Nephron progenitor cell (in vitro differentiated cells): Measurements from ENCODE around the gene RHOT1.
"Not testable (repeated sequence)": the region's sequence is repeated elsewhere in the genome, so short reads cannot be mapped to it uniquely, and the experiment has no call there.

ENCODE experiments used
- DNase-seq: peaks from one replicate; pipeline ENCODE4 v3.0.0; 2021
- H3K27ac Mint-ChIP-seq: 2 replicates; pipeline ENCODE4 v1.8.0; 2021; ENCODE audit warnings: mild to moderate bottlenecking, moderate library complexity, mixed read lengths
- H3K27me3 Mint-ChIP-seq: 2 replicates; pipeline ENCODE4 v1.8.0; 2021; ENCODE audit warnings: mild to moderate bottlenecking, low read depth, mixed read lengths; ENCODE audit not compliant: poor library complexity
- H3K36me3 Mint-ChIP-seq: 2 replicates; pipeline ENCODE4 v1.8.0; 2021; ENCODE audit warnings: low read depth, mixed read lengths
- H3K4me1 Mint-ChIP-seq: 2 replicates; pipeline ENCODE4 v1.8.0; 2021; ENCODE audit warnings: mixed read lengths
- H3K4me3 Mint-ChIP-seq: 2 replicates; pipeline ENCODE4 v1.8.0; 2021; ENCODE audit warnings: mild to moderate bottlenecking, moderate library complexity, mixed read lengths
- H3K9me3 Mint-ChIP-seq: 2 replicates; pipeline ENCODE4 v1.8.0; 2021; ENCODE audit warnings: mild to moderate bottlenecking, moderate library complexity, mixed read lengths
- TF ChIP-seq, protein P1 (sequence below): fragments of 200-600 bp; sonication (generic); IDR thresholded peaks from 2 replicates; pipeline ENCODE4 v1.5.0; 2021; ENCODE audit warnings: antibody characterized with exemption

Gene RHOT1

DNA sequence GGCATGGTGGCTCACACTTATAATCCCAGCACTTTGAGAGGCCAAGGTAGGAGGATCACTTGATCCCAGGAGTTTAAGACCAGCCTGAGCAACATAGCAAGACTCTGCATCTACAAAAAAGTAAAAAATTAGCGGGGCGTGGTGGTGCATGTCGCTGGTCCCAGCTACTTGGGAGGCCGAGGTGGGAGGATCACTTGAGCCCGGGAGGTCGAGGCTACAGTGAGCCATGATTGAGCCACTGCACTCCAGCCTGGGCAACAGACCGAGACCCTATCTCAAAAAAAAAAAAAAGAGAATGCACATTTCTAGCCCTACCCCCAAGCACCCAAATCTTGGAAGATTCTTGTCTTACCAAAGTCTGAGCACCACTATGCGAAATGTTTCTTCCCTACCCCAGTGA, 15.6 kb upstream of the RHOT1 start:
- H3K4me3 Mint-ChIP-seq: peak overlapping the region; percentile 93
- H3K27me3 Mint-ChIP-seq: peaks cover 7% of the 10 kb centered on the region
- H3K36me3 Mint-ChIP-seq: peaks cover 10% of the 10 kb centered on the region
- DNase-seq: no peak
- H3K4me1 Mint-ChIP-seq: peaks cover 53% of the 10 kb centered on the region
- H3K9me3 Mint-ChIP-seq: peaks cover 16% of the 10 kb centered on the region
- TF ChIP-seq, protein P1, sequence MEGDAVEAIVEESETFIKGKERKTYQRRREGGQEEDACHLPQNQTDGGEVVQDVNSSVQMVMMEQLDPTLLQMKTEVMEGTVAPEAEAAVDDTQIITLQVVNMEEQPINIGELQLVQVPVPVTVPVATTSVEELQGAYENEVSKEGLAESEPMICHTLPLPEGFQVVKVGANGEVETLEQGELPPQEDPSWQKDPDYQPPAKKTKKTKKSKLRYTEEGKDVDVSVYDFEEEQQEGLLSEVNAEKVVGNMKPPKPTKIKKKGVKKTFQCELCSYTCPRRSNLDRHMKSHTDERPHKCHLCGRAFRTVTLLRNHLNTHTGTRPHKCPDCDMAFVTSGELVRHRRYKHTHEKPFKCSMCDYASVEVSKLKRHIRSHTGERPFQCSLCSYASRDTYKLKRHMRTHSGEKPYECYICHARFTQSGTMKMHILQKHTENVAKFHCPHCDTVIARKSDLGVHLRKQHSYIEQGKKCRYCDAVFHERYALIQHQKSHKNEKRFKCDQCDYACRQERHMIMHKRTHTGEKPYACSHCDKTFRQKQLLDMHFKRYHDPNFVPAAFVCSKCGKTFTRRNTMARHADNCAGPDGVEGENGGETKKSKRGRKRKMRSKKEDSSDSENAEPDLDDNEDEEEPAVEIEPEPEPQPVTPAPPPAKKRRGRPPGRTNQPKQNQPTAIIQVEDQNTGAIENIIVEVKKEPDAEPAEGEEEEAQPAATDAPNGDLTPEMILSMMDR: no peak
- no peak overlapping the region for H3K27ac Mint-ChIP-seq

DNA sequence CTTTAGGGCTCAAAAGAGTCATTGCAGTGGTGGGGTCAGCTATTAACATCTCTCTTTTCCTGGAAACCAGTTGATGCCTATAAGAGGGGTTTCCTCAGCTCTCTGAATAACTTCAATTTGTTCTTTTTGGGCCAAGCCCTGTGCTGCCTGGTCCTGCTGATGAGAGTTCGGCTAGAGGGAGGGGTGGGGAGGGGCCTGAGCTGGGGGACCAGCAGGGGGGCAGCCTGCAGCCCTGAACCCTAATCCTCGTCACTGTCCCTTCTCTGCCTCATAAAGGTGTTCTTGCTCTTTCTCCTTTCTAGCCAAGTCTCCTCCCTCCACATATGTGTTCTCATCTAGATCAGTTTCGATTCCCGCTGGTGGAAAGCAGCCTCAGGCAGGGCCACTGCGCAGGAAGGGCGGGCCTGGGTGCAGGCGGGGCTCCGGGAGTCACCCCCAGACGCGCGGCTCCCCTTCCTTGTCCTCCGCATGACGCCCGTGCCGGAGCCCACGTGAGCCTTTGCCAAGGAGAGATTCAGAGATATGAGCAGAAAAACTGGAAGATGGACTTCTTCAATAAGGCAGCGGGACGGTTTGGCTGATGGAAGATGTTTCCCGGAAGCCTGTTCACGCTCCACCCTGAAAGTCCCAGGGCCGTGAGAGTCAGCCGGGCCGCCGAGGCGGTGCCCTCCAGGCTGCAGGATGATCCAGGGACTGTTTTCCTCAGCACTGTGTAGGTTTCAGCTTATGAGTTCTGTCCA, 15.0 kb upstream of the RHOT1 start:
- Mint-ChIP-seq H3K4me1 (peaks cover 53% of the 10 kb centered on the region), H3K27ac (peak overlapping the region; percentile 48), H3K9me3 (peaks cover 18% of the 10 kb centered on the region)

DNA sequence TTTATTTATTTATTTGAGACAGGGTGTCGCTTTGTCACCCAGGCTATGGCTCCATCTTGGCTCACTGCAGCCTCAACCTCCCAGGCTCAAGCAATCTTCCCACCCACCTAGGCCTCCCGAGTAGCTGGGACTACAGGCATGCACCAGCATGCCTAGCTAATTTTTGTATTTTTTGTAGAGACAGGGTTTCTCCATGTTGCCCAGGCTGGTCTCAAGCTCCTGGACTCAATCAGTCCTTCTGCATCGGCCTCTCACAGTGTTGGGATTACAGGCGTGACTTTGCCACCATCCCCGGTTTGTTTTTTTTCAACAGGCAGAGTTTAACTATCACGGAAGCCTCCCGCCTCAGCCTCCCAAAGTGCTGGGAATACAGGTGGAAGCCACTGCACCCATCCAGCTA, 13.8 kb upstream of the RHOT1 start:
- H3K4me3 Mint-ChIP-seq: peak overlapping the region; percentile 72
- not testable (repeated sequence) for H3K27ac Mint-ChIP-seq

More for the DNA sequence above, 15.0 kb upstream of the RHOT1 start:
- Mint-ChIP-seq H3K27me3 (peaks cover 7% of the 10 kb centered on the region), H3K36me3 (peaks cover 10% of the 10 kb centered on the region), H3K4me3 (peak overlapping the region; percentile 93)
- TF ChIP-seq, protein P1: no peak
- DNase-seq: peak; percentile 53

DNA sequence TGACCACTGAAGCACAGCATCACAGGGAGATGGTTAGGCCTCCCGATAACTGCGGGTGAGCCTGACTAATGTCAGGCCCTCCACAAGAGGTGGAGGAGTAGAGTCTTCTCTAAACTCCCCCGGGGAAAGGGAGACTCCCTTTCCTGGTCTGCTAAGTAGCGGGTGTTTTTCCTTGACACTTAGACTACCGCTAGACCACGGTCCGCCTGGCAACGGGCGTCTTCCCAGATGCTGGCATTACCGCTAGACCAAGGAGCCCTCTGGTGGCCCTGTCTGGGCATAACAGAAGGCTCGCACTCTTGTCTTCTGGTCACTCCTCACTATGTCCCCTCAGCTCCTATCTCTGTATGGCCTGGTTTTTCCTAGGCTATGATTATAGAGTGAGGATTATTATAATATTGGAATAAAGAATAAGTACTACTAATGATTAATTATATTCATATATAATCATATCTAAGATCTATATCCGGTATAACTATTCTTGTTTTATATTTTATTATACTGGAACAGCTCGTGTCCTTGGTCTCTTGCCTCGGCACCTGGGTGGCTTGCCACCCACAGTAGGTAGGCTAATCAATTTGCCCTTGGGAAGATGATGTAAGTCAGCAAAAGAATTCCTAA, 6.7 kb upstream of the RHOT1 start:
- not testable (repeated sequence) for H3K4me1 Mint-ChIP-seq, H3K27me3 Mint-ChIP-seq, H3K27ac Mint-ChIP-seq, H3K36me3 Mint-ChIP-seq, H3K4me3 Mint-ChIP-seq
- TF ChIP-seq, protein P1: peak; percentile 39
- peaks cover 46% of the 10 kb centered on the region for H3K9me3 Mint-ChIP-seq
- DNase-seq: peak; percentile 59

More for the DNA sequence above, 13.8 kb upstream of the RHOT1 start:
- peaks cover 24% of the 10 kb centered on the region for H3K9me3 Mint-ChIP-seq
- peaks cover 44% of the 10 kb centered on the region for H3K4me1 Mint-ChIP-seq
- not testable (repeated sequence) for DNase-seq, H3K27me3 Mint-ChIP-seq, H3K36me3 Mint-ChIP-seq

DNA sequence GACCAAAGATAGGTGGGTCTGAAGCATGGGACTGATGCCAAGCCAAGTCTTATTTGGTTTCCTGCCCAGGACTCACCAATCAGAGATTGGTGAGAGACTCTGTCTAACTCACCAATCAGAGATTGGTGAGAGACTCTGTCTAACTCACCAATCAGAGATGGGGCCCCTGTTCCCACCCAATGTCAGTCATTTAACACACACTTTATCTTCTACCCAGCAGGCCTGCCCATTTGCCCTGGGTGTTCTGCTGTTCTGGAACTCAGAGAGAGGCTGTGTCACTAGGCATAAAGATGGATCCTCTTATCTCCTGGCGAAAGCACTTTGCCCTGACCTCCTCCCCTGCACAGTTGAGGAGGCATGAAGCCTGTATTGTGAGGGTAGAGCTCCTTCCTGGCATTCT, 5.4 kb upstream of the RHOT1 start:
- no peak for DNase-seq

DNA sequence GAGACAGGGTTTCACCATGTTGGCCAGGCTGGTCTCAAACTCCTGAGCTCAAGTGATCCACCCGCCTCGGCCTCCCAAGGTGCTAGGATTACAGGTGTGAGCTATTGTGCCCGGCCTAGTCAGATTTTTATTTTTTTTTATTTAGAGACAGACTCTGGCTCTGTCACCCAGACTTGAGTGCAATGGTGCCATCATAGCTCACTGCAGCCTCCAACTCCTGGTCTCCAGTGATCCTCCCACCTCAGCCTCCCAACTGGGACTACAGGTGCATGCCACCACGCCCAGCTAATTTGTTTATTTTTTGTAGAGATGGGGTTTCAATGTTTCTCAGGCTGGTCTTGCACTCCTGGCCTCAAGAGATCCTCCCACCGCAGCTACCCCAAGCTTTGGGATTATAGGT, 2.8 kb upstream of the RHOT1 start:
- H3K27me3 Mint-ChIP-seq, H3K4me3 Mint-ChIP-seq, DNase-seq, H3K27ac Mint-ChIP-seq, H3K36me3 Mint-ChIP-seq: not testable (repeated sequence)
- peaks cover 29% of the 10 kb centered on the region for H3K4me1 Mint-ChIP-seq
- H3K9me3 Mint-ChIP-seq: peaks cover 17% of the 10 kb centered on the region

More for the DNA sequence above, 5.4 kb upstream of the RHOT1 start:
- TF ChIP-seq, protein P1: no peak
- no peak overlapping the region for H3K4me3 Mint-ChIP-seq
- H3K36me3 Mint-ChIP-seq: peaks cover 4% of the 10 kb centered on the region
- peaks cover 7% of the 10 kb centered on the region for H3K27me3 Mint-ChIP-seq
- peaks cover 33% of the 10 kb centered on the region for H3K9me3 Mint-ChIP-seq
- H3K27ac Mint-ChIP-seq: no peak overlapping the region
- peaks cover 16% of the 10 kb centered on the region for H3K4me1 Mint-ChIP-seq

DNA sequence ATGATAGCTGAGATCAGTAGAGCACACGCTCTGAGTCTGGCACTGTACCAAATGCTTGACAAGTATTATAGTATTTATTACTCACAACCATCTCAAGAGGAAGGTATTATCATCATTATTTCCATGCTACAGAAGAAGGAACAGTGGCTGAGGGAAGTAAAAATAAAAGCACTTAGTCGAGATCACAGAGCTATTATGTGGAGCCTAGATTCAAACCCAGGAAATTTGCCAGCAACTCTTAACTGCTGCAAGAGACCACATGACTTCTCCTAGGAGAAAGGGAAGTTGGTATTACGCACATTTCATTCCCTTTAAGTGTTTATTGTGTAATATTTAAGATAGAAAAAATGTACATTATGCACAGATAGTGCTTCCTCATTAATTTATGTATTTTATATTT, 1.0 kb upstream of the RHOT1 start:
- DNase-seq: no peak
- TF ChIP-seq, protein P1: no peak
- peak overlapping the region; percentile 78 for H3K4me3 Mint-ChIP-seq
- H3K36me3 Mint-ChIP-seq: peaks cover 6% of the 10 kb centered on the region
- peaks cover 9% of the 10 kb centered on the region for H3K27me3 Mint-ChIP-seq
- H3K9me3 Mint-ChIP-seq: no peaks in the 10 kb centered on the region
- no peak overlapping the region for H3K27ac Mint-ChIP-seq
- peaks cover 29% of the 10 kb centered on the region for H3K4me1 Mint-ChIP-seq
